GM18498 (cell line): ENCODE measurements around the gene RNF31.

Source experiments
- ATAC-seq: cut with Tn5 transposase; IDR thresholded peaks from one replicate; pipeline ENCODE4 v1.9.1; 2021; ENCODE audit warnings: mild to moderate bottlenecking, moderate library complexity; ENCODE audit not compliant: unreplicated experiment

The RNF31 gene

DNA sequence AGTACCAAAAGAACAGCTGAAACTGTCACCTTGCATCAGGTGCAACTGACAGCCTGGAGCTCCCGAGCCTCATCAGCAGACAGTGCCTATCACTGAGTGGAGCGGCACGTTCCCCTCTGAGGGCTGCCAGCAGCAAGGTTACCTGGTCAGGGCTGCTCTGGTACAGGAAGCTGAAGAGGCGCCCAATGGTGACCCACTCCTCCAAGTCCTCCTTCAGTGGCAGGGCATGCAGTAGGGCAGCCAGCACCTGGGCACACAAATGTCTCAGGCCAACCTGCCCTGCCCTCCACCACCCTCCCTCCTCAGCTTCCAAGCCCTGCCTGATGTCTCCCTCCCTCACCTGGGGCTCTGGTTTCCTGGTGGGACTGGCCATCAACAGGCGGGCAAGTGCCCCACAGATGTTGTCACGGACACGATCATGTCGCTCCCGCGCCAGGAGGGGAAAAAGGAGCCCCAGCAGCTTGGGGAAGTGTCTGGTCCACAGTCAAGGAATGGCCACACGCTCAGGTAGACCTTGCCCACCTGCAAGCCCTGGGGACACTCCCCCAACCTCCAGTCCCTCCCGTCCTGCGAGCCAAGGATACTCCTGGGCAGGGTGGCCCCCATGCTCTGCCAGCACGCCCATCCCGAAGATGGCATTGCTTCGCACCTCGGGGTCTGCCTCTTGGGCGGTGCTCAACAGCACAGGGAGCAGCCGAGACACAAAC, 34.2 kb downstream of the RNF31 start:
- ATAC-seq = no peak

- no peak for ATAC-seq
These were observed 35.0 kb downstream of the RNF31 start for GRCh38 chr14:24182110-24182882.

DNA sequence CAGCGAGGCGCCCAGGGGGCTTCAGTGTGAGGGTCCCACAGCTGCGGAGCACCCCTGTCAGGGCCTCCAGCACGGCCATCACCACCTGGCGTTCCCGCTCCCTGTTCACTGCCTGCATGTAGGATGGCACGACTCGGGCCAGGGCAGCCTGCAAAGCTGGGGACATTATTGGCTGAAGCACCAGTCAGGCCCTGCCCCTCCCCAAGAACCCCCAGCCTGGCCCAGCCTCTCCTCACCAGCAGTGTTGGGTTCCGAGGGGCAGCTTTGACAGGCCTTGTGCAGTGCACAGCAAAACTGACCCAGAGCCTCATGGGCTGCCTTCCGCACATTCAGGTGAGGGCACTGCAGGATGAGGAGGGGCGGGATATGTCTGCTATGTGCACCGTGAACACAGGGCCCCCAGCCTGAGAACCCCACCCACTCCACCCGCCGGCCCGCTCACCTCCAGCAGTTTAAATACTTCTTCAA, 35.8 kb downstream of the RNF31 start:
- ATAC-seq = no peak

DNA sequence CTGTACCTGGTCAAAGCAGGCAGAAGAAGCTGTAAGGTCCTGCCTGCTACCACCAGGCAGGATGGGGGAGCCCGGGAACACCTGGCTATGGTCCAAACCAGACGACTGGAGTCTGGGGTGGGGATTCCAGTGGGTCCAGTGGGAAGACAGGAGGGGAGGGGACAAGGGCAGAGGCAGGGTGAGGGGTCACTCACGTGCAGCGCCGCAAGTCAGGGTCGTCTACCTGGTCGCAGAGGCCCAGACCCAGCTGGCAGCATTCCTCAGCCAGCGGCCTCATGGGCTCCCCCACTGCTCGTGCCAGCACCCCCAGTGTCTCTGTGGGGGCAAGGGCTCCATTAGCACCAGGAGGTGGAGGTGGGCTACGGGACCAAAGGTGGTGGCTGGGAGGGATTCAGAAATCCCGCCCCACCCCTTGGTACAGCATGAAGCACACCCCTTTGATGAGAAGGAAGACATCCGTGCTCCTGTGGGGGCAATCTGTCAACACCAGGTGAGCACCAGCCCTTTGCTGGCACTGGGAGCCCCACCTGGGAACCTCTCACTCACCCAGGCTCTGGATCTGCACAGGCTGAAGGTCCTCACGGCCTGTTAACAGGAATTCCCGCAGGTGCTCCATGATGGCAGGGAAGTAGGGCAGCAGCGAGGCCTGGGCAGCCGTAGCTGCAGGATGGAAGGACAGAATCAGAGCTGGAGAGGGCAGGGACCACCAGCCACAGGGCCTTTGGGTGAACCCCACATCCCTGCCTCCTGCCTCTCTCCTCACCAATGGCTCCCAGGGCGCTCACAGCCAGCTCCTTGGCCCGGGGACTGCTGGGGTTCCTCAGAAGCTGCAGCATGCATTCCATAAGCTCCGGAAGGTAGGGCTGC, 37.0 kb downstream of the RNF31 start:
- no peak for ATAC-seq

DNA sequence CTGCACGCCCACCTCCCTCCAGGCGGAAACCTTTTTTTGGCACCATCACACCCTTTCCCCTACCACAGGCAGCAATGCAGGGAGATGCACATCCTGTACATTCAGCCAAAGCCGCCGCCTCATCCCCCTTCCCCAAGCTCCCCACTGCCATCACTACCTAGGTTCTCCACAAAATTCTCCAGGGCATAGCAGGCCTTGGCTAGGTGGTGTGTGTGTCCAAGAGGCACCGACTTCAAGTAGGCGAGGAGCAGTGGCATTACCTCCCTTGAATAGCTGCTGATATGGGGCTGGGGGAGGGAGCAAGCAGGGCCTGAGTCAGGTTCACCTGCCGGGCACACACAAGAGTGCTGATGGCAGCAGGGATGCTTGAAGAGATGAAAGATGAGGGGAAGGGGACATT, 37.7 kb downstream of the RNF31 start:
- ATAC-seq = no peak

- no peak for ATAC-seq
These were observed 38.4 kb downstream of the RNF31 start for GRCh38 chr14:24185741-24186140.

DNA sequence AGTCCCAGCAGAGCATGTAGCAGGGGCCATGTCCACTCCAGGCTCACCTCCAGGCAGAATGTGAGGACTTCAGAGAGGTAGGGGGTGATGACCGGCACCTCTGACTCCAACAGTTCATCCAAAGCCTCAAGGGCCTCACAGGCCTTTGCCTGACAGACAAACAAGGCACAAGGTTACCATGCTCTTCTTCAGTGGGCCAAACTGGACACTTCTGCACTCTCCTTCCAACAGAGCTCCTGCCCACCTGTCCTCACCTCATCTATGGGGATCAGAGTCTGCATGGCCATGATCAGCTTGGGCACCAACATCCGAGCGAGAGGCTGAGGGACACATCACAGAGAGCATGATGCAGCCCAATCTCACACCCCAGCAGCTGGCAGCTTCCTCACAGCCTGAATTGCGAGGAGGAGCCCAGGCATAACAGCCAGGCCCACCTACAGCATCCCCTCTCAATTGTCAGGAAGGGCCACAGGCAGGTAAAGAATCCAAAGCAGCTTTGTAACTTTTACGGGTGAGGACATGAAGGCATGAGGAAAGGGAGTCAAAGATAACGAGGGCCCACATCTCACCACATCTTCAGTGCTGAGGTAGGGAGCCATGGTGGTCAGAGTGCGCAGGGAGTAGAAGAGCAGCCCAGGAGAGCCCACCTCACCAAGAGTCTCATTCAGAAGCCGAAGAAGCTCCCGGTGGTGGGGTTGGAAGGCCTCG, 39.7 kb downstream of the RNF31 start:
- no peak for ATAC-seq

DNA sequence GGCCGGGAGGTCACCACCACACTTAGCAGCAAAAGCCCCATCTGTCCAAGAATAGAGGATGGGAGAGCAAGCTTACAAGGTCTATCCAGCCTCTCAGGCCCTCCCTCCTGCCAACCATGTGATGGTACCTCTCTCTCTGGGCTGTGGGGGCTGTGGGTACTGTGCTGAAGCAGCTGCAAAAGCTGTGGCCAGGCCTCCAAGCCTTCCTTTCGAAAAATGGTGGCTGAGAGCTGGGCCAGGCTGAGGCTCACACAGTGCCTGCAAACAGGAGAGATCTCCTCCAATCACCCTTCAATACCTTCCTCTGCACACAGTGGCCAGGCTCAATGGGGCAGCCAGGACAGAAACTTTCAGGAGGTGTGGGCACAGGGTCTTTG, 40.2 kb downstream of the RNF31 start:
- ATAC-seq = no peak

DNA sequence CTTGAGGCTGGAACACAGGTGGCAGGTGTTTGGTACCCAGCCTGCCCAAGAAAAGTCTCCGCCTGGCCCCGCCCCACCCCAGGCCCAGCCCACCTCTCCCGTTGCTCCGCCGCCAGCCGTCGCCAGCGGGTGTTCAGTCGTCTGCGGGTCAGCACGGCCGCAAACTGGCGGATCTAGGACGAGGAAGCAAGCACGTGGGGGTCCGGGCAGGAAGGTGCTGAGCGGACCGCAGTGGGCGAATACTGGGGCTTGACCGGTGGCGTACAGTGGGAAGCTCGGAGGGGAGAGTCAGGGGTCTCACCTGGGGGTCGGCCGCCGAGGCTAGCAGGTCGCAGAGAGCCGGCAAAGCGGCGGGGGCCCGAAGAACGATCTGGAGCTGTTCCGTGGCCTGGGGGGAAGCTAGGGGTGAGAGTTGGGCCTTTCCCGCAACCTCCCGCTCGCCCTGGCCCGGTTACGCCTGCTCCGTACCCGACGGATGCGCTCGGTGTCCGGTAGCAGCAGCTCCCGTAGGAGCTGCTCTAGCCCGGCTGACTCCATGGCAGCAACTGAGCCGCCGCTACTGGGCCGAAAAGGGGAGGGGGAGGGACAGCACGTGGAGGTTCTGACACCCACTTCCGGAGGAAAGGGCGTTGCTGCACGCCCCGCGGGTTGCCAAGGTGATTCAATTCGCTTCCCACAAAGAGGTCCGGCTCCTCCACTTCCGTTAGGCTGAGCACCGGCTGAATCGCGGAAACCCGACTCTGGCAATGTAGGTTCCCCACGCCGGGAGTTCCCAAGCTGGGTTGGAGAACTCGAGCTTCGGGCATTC, 41.2 kb downstream of the RNF31 start, which contains the start of gene IPO4:
TSS of gene IPO4 (minus strand) at position 566 of the 808 bp plus-strand sequence. CDS start at position 537, 29 bp downstream.
- ATAC-seq = peak; percentile 87

GRCh38 chr14:24189059-24189375, 41.7 kb downstream of the RNF31 start:
- no peak for ATAC-seq

DNA sequence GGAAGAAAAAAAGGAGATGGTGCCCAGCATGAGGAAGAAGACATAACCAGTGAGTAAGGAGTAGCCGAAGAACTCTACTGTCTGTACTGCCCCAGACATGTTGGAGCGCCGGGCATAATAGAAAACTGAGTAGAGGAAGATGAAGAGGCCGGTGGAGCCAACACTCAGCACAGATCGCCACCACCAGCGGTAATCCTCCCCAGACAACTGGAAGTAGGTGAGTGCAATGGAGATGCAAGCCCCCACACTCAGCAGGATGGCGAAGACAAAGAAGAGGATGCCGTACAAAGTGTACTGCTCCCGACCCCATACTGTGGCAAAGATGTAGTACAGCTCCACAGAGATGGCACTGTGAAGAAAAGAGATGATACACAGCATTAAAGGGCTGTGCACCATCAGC, 42.2 kb downstream of the RNF31 start:
- no peak for ATAC-seq

- no peak for ATAC-seq
These were observed 43.1 kb downstream of the RNF31 start for GRCh38 chr14:24190416-24190815.

DNA sequence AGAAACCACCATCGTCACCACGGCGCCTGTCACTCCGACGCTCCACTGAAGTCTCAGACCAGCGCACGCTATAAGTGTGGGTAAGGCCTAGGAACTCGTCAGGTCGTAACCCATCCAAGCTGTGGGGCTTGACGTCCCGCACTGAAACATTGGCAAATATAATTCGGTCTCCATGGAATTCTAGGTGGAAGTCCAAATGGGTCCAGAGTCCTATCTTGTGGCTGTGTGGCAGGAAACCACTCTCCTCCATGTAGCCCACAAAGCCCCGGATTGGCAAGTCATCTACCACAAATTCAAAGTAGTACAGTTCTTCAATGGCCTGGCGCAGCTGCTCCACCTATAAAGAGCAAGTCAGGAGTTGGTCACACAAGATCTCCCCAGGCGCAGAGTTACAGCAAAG, 45.6 kb downstream of the RNF31 start:
- ATAC-seq = no peak

GRCh38 chr14:24194186-24194872, 47.0 kb downstream of the RNF31 start:
- ATAC-seq = no peak

DNA sequence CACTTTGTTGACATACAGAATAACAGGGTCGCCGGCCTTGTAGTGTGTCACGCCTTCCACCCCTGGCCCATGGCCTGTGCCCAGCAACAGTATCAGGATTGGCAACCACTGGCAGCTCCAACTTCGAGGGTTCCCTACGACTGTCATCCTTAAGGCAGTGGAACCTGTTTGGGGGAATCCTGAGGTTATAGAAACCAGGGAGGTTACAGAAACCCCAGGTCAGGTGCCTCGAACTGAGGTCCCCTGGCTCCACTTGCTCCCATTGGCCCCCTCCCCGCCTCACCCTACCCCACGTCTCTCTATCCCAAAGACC, 47.5 kb downstream of the RNF31 start:
- ATAC-seq = no peak

DNA sequence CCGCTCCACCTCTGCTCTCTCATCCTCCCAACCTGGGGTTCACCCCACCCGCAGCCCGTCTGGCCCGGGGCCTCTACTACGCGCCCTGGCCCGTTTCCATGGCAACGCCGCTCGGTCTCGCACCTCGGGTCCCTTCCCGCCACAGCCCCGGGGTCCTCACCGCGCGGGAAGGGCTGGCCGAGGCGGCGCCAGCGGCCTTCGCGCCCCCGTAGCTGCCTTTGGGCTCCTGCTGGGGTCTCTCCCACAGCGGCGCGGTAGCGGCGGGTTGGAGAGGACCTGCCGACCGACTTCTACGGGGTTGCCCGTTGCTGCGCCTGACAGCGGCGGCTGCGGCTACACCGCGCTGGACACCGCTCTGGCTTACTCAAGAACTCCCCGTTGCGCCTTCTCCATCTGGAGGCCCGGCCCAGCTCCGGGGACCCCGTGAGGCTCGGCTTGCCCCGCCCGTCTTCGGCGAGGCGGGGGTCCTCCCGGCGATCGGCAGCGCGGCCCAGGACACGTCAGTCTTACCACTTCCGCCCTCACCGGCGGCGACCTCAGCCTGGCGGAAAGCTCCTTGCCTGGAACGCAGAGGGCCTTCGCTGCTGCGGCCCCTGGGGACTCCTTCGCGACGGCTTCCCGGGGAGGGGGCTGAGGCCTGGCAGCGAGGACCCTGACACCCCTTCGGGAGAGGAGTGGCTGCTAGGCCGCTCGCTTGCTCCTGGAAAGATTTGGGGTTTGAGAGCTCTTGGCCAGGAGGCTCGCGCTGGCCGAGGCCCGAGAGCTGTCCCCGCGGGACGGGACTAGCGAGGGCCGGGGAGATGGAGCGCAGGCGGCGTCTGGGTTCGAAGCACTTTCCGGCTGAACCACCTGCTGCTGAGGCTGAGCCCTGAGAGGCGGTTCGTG, 48.1 kb downstream of the RNF31 start, which contains the start of gene TM9SF1:
TSS of gene TM9SF1 (minus strand) at position 256 of the 885 bp plus-strand sequence. CDS start 422 bp downstream, outside the sequence.
- peak; percentile 92 for ATAC-seq

DNA sequence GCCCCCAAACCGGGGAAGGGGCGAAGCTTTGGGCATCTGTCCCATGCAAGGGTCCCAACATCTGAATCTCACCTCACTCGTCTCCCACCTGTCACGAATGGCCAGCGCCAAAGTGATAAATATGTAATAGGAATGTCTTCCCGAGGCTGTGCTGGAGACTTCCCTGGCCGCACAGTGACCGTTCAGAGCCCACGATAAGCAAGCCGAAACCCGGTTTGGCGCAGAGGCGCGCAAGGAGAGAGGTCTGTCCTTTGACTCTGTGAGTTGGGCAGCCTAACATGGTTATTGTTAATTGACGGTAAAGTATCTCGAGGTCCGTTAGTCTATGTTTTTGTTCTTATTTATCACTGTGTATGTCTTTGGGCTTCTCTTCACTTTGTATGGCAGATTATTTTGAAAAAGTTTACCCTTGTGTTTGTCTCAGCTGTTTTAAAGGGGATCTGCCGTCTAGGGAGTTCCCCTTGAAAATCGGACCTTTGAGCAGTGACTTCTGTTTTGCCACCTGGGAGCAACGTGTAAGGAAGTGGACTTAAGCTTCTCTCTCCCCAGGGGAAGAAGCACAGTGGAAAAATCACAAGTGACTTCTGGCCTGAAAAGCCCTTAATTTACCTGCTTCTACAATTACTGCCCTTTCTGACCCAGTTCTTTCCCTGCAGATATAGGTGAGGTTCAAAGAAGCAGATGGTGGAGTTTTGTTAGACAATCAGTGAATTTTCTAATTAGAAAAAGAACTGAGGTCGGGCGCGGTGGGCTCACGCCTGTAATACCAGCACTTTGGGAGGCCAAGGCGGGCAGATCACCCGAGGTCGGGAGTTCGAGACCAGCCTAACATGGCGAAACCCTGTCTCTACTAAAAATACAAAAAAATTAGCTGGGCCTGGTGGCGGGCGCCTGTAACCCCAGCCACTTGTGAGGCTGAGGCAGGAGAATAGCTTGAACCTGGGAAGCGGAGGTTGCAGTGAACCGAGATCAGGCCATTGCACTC, 49.1 kb downstream of the RNF31 start:
- ATAC-seq = peak; percentile 19
